Measurements from ENCODE around the gene DDX1. TPM values are rescaled to one million over a fixed set of nuclear protein-coding genes. Genes with fewer than 3 reads are reported as not detected.

The DDX1 gene
- total and polyA plus RNA-seq, 8 donors, result 26.8 to 98.2 (median 54.7) TPM

DNA sequence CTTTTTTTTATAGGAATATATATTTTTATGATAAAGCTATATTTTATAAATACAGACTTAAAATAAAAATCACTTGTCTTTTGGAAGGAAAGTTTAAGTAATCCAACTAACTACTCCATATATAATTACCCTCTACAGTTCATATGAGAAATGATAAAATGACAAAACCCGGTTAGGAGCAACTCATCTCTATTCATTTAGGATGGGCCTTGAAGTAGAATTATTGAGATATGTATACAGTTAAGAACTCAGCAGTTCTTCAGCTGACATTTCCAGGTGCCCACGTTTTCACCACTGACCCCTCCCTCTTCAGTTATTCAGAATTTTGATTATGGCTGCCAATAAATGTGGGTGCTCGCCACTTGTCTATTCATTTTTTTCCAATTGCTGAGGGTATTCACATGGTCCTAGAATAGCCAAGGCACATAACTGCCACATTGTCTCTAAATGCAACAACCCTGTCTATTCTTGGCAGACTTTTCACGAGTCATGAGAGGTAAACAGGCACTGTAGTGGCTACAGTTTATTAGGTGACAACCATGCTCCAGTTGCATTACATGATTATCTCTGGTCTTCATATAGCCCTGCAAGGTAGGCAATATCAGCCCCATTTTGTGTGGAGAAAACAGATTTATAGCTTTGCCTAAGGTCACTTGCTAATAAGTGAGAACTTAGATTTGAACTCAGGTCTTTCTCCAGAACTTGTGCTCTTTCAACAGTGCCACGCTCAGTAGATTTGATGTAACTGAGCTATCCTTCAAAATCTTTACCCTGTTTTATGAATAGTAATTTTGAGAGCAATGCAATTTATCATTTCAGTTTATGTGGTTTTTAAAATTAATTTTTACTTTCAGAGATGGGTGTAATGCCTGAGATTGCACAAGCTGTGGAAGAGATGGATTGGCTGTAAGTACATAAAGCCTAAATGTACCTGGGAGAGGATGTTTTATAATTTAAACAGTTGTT, 2.9 kb downstream of the DDX1 start:
- Histone ChIP-seq H3K27me3 (no peaks in the 10 kb centered on the region), H3K36me3 (peaks cover 31 to 51% (median 45%) of the 10 kb centered on the region in 4 donors), H3K9me3 (no peaks in the 10 kb centered on the region), H3K4me1 (peaks cover 14 to 36% (median 32%) of the 10 kb centered on the region in 4 donors), H3K4me3 (no peak overlapping the region), H3K27ac (no peak overlapping the region)
- intact Hi-C loops (cut with DNase I; ENCODE audit: low total_unique reads), result no loop called here
- WGBS, 5 donors, result 59 to 71% (median 64%) methylated on average over 5 of the region's 5 CpGs
- no peak for DNase-seq
- TF ChIP-seq, protein P1, sequence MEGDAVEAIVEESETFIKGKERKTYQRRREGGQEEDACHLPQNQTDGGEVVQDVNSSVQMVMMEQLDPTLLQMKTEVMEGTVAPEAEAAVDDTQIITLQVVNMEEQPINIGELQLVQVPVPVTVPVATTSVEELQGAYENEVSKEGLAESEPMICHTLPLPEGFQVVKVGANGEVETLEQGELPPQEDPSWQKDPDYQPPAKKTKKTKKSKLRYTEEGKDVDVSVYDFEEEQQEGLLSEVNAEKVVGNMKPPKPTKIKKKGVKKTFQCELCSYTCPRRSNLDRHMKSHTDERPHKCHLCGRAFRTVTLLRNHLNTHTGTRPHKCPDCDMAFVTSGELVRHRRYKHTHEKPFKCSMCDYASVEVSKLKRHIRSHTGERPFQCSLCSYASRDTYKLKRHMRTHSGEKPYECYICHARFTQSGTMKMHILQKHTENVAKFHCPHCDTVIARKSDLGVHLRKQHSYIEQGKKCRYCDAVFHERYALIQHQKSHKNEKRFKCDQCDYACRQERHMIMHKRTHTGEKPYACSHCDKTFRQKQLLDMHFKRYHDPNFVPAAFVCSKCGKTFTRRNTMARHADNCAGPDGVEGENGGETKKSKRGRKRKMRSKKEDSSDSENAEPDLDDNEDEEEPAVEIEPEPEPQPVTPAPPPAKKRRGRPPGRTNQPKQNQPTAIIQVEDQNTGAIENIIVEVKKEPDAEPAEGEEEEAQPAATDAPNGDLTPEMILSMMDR (IDR thresholded peaks at IDR 0.05), result no peak
- no peak for TF ChIP-seq POLR2AphosphoS5 (IDR thresholded peaks at IDR 0.05)
- no peak for TF ChIP-seq POLR2A (IDR thresholded peaks at IDR 0.05)
- TF ChIP-seq EP300 (IDR thresholded peaks at IDR 0.05), result no peak

DNA sequence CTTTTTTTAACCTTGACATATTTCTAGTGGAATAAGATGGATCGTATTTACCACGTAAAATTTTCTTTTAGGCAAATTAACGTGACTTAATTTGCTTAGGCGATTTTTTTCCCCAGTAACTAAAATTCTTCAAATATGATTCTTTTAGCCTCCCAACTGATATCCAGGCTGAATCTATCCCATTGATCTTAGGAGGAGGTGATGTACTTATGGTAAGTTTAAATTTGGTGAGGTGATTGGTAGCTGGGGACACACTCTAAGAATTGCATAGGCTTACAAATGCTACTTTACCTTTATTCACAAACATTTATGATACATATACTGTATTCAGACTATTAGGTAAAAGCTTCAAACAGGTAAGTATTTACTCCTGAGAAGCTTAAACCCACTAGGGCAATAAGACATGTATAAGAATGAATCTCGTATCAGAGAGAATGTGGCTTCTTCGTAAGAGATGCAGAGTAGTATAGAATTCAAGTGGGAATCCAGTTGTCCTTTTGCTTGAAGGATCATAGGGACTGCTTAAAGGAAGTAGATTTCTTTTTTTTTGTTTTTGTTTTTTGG, 3.8 kb downstream of the DDX1 start:
- intact Hi-C loops (cut with DNase I; ENCODE audit: low total_unique reads), result no loop called here
- Histone ChIP-seq H3K36me3 (peaks cover 39 to 59% (median 54%) of the 10 kb centered on the region in 4 donors), H3K27ac (no peak overlapping the region), H3K27me3 (no peaks in the 10 kb centered on the region), H3K9me3 (no peaks in the 10 kb centered on the region), H3K4me1 (peaks cover 14 to 36% (median 32%) of the 10 kb centered on the region in 4 donors), H3K4me3 (no peak overlapping the region)
- WGBS, 5 donors, result 97 to 98% (median 97%) methylated on average over 6 of the region's 6 CpGs
- DNase-seq, result no peak
- no peak for TF ChIP-seq POLR2AphosphoS5 (IDR thresholded peaks at IDR 0.05)
- TF ChIP-seq EP300 (IDR thresholded peaks at IDR 0.05), result no peak
- TF ChIP-seq POLR2A (IDR thresholded peaks at IDR 0.05), result no peak
- TF ChIP-seq, protein P1 (IDR thresholded peaks at IDR 0.05), result no peak

DNA sequence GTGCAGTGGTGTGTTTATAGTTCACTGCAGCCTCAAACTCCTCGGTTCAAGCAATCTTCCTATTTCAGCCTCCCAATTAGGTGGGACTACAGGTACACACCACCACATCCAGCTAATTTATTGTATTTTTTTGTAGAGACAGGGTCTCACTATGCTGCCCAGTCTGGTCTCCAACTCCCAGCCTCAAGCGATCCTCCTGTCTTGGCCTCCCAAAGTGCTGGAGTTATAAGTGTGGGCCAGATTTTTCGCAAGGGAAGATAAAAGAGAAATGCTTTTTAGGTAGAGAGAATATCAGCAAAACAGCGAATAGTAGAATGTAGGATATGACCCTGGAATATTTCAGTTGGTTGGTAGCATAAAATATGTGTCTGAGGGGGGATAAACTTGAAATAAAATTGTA, 4.3 kb downstream of the DDX1 start:
- no peak overlapping the region for H3K27ac ChIP-seq
- no peaks in the 10 kb centered on the region for H3K9me3 ChIP-seq
- TF ChIP-seq POLR2A (IDR thresholded peaks at IDR 0.05) (no peak), EP300 (IDR thresholded peaks at IDR 0.05) (no peak), POLR2AphosphoS5 (IDR thresholded peaks at IDR 0.05) (no peak)
- TF ChIP-seq, protein P1 (IDR thresholded peaks at IDR 0.05), result no peak
- H3K4me1 ChIP-seq, result peaks cover 14 to 34% (median 31%) of the 10 kb centered on the region in 4 donors
- no peaks in the 10 kb centered on the region for H3K27me3 ChIP-seq
- intact Hi-C loops (cut with DNase I; ENCODE audit: low total_unique reads), result no loop called here
- no peak for DNase-seq
- H3K36me3 ChIP-seq, result peaks cover 42 to 64% (median 59%) of the 10 kb centered on the region in 4 donors
- WGBS, 5 donors, result 96 to 99% (median 97%) methylated on average over 4 of the region's 4 CpGs
- no peak overlapping the region for H3K4me3 ChIP-seq

DNA sequence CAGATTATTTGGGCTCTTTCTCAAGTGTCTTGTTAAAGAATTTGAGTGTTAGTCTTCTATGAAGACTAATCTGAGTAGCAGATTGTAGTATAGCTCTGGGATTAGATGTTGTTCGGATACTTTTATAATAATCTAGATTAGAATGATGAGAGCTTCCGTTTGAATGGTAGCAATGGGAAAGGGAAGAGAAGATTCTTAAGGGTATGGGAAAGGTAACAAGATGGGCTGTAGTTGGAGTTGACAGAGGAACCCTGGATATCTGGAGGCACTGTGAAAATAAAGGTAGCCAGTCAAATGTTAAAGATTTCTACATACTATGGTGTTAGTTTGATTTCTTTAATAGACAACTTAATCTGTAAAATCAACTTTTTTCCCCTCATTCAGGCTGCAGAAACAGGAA, 4.7 kb downstream of the DDX1 start:
- Histone ChIP-seq H3K36me3 (peaks cover 45 to 68% (median 63%) of the 10 kb centered on the region in 4 donors), H3K27ac (no peak overlapping the region), H3K4me1 (peaks cover 14 to 30% (median 26%) of the 10 kb centered on the region in 4 donors), H3K27me3 (no peaks in the 10 kb centered on the region), H3K4me3 (no peak overlapping the region), H3K9me3 (no peaks in the 10 kb centered on the region)
- TF ChIP-seq POLR2A (IDR thresholded peaks at IDR 0.05), result no peak
- TF ChIP-seq, protein P1 (IDR thresholded peaks at IDR 0.05), result no peak
- no peak for TF ChIP-seq EP300 (IDR thresholded peaks at IDR 0.05)
- no peak for TF ChIP-seq POLR2AphosphoS5 (IDR thresholded peaks at IDR 0.05)
- DNase-seq, result no peak
- intact Hi-C loops (cut with DNase I; ENCODE audit: low total_unique reads), result no loop called here
- WGBS, 5 donors, result 75 to 92% (median 89%) methylated on average over 2 of the region's 2 CpGs
